Keratinocyte (primary cell): Measurements from ENCODE around the gene PARP14. TPM values are rescaled to one million over a fixed set of nuclear protein-coding genes. Genes with fewer than 3 reads are reported as not detected.

Experiments
- DNase-seq: peaks from one replicate; pipeline ENCODE4 v3.0.0-alpha.2; 2011; ENCODE audit warnings: low read depth, missing footprints, low spot score
- FAIRE-seq: peaks from 2 replicates; lab custom pipeline; 2011; peaks lifted over from hg19 to GRCh38; lab: Jason Lieb, UNC
- H2AFZ ChIP-seq: 2 replicates; pipeline ENCODE4 v1.6.0; 2012; ENCODE audit warnings: low read length, control low read depth, inconsistent platforms; ENCODE audit not compliant: control insufficient read depth
- H3K27ac ChIP-seq: 2 replicates; pipeline ENCODE4 v1.5.1; 2011; ENCODE audit warnings: low read length; ENCODE audit not compliant: control insufficient read depth, insufficient read depth
- H3K27me3 ChIP-seq: 3 replicates; pipeline ENCODE4 v1.6.0; 2011; ENCODE audit warnings: low read length; ENCODE audit not compliant: control insufficient read depth, insufficient read depth; ENCODE audit errors: extremely low read depth
- H3K36me3 ChIP-seq, 2 experiments: 2 replicates in 1 of 2; 3 replicates in 1 of 2; pipeline ENCODE4 v1.5.1; 2011; ENCODE audit warnings: low read length in 2 of 2, mild to moderate bottlenecking in 1 of 2; ENCODE audit not compliant: control insufficient read depth in 2 of 2, insufficient read depth in 2 of 2; ENCODE audit errors: extremely low read depth in 1 of 2
- H3K4me1 ChIP-seq: 3 replicates; pipeline ENCODE4 v1.5.1; 2011; ENCODE audit warnings: low read length; ENCODE audit not compliant: control insufficient read depth, insufficient read depth; ENCODE audit errors: extremely low read depth
- H3K4me2 ChIP-seq: 3 replicates; pipeline ENCODE4 v1.6.0; 2011; ENCODE audit warnings: low read depth, low read length; ENCODE audit not compliant: control insufficient read depth, insufficient read depth; ENCODE audit errors: extremely low read depth
- H3K4me3 ChIP-seq, 3 experiments: fragments of 200-600 bp in 1 of 3; sonication (generic) in 1 of 3; 2 replicates in 2 of 3; 3 replicates in 1 of 3; pipeline ENCODE4 v1.5.1; 2011 to 2016; ENCODE audit warnings: low read length in 3 of 3, mild to moderate bottlenecking in 3 of 3, control low read depth in 2 of 3, inconsistent platforms in 1 of 3, low read depth in 1 of 3, mixed read lengths in 1 of 3, mixed run types in 1 of 3, moderate library complexity in 1 of 3; ENCODE audit not compliant: control insufficient read depth in 2 of 3, insufficient read depth in 2 of 3; ENCODE audit errors: extremely low read depth in 1 of 3
- H3K79me2 ChIP-seq: 2 replicates; pipeline ENCODE4 v1.6.0; 2012; ENCODE audit warnings: low read length; ENCODE audit not compliant: control insufficient read depth, insufficient read depth
- H3K9ac ChIP-seq: 3 replicates; pipeline ENCODE4 v1.6.0; 2011; ENCODE audit warnings: low read length; ENCODE audit not compliant: control insufficient read depth, insufficient read depth; ENCODE audit errors: extremely low read depth
- H3K9me1 ChIP-seq: 3 replicates; pipeline ENCODE4 v1.6.0; 2011; ENCODE audit warnings: low read length; ENCODE audit not compliant: control insufficient read depth, insufficient read depth; ENCODE audit errors: extremely low read depth
- H3K9me3 ChIP-seq: 2 replicates; pipeline ENCODE4 v1.5.1; 2012; ENCODE audit warnings: low read depth, low read length; ENCODE audit not compliant: control insufficient read depth
- H4K20me1 ChIP-seq: 3 replicates; pipeline ENCODE4 v1.6.0; 2011; ENCODE audit warnings: low read length; ENCODE audit not compliant: control insufficient read depth, insufficient read depth; ENCODE audit errors: extremely low read depth
- EZH2 ChIP-seq: IDR thresholded peaks from one replicate; pipeline ENCODE4 v1.6.1; 2012; ENCODE audit warnings: inconsistent platforms, mild to moderate bottlenecking, low read length, moderate library complexity
- dilution Hi-C: fragments of 300-500 bp; cut with MboI; formaldehyde crosslinking; loops from one replicate; pipeline ENCODE4 v1.7.0; 2020; ENCODE audit warnings: low sequenced_read_pairs; ENCODE audit not compliant: extremely low pct_ligation_motif_present
- polyA minus RNA-seq, 3 experiments: library from RNA; depleted of rRNA, polyadenylated mRNA; stranded (reverse); fragments of >200 nt; gene quantifications; 1 replicate in 1 of 3; 2 replicates in 1 of 3; 3 replicates in 1 of 3; pipeline ENCODE4 v1.2.3, GENCODE V29; 2011
- polyA plus RNA-seq, 5 experiments: library from polyadenylated mRNA; depleted of rRNA in 3 of 5; stranded (reverse) in 3 of 5; stranded (forward) in 1 of 5; unstranded in 1 of 5; fragments of >200 nt; gene quantifications; 1 replicate in 1 of 5; 2 replicates in 3 of 5; 3 replicates in 1 of 5; pipeline versions ENCODE4 v1.2.1 to v1.2.3, GENCODE V29; 2011 to 2012; ENCODE audit warnings: missing spikeins in 2 of 5, low read depth in 1 of 5, low replicate concordance in 1 of 5
- TF ChIP-seq, protein P1 (sequence below), 3 experiments: IDR thresholded peaks in 1 of 3; conservative IDR thresholded peaks in 1 of 3; optimal IDR thresholded peaks in 1 of 3; 2 replicates in 2 of 3; 3 replicates in 1 of 3; pipeline versions ENCODE3 to v1.5.1; 2011; ENCODE audit warnings: low read length in 3 of 3, mild to moderate bottlenecking in 3 of 3, moderate library complexity in 2 of 3, control low read depth in 1 of 3, inconsistent platforms in 1 of 3; ENCODE audit not compliant: insufficient read depth in 2 of 3; ENCODE audit errors: extremely low read depth in 1 of 3

The PARP14 gene
- polyA plus RNA-seq (19.1 to 27.0 TPM (median 25.7 TPM) in 3 replicates), polyA minus RNA-seq (21.3 to 48.7 TPM (median 33.4 TPM) in 3 replicates)
- 6.5 TPM for polyA plus RNA-seq (2011; ENCODE audit: low read depth)
- polyA plus RNA-seq (2011; cell fraction: cytosol; rRNA removed): 9.0 and 14.9 TPM in 2 replicates
- polyA plus RNA-seq (2011; cell fraction: nucleus; rRNA removed): 28.0 and 31.8 TPM in 2 replicates
- 2.3 and 18.6 TPM in 2 replicates for polyA plus RNA-seq (2012; ENCODE audit: low replicate concordance)
- 18.0 TPM for polyA minus RNA-seq (2011; cell fraction: cytosol; rRNA and poly(A)+ RNA removed)
- polyA minus RNA-seq (2011; cell fraction: nucleus; rRNA and poly(A)+ RNA removed): 29.2 and 47.5 TPM in 2 replicates

GRCh38 chr3:122680475-122681283 lies at the start of gene PARP14:
PARP14 (plus strand) TSS chr3:122680839; CDS start chr3:122680884, 45 bp downstream.
- no peaks in the 10 kb centered on the region for H3K27me3 ChIP-seq
- peaks cover 25% of the 10 kb centered on the region for H3K4me1 ChIP-seq
- DNase-seq: no peak
- peak within 1 kb of the TSS; percentile 66 for H3K27ac ChIP-seq
- H2AFZ ChIP-seq: peak within 1 kb of the TSS; percentile 94
- H3K9ac ChIP-seq: peak within 1 kb of the TSS; percentile 89
- H3K9me1 ChIP-seq: no peaks in the 10 kb centered on the region
- dilution Hi-C loops: no loop called here
- H3K9me3 ChIP-seq: peaks cover 2% of the 10 kb centered on the region
- H3K4me2 ChIP-seq: peak within 1 kb of the TSS; percentile 94
- peaks cover 16% of the 10 kb centered on the region for H3K79me2 ChIP-seq
- peak within 1 kb of the TSS; percentile 61 to 92 (median 88) for H3K4me3 ChIP-seq
- TF ChIP-seq EZH2: no peak
- TF ChIP-seq, protein P1, sequence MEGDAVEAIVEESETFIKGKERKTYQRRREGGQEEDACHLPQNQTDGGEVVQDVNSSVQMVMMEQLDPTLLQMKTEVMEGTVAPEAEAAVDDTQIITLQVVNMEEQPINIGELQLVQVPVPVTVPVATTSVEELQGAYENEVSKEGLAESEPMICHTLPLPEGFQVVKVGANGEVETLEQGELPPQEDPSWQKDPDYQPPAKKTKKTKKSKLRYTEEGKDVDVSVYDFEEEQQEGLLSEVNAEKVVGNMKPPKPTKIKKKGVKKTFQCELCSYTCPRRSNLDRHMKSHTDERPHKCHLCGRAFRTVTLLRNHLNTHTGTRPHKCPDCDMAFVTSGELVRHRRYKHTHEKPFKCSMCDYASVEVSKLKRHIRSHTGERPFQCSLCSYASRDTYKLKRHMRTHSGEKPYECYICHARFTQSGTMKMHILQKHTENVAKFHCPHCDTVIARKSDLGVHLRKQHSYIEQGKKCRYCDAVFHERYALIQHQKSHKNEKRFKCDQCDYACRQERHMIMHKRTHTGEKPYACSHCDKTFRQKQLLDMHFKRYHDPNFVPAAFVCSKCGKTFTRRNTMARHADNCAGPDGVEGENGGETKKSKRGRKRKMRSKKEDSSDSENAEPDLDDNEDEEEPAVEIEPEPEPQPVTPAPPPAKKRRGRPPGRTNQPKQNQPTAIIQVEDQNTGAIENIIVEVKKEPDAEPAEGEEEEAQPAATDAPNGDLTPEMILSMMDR (optimal IDR thresholded peaks at IDR 0.05 in 1 of 3, IDR thresholded peaks at IDR 0.05 in 1 of 3, conservative IDR thresholded peaks at IDR 0.05 in 1 of 3; ENCODE audit: extremely low read depth in 1 of 3, insufficient read depth in 2 of 3, low read length in 3 of 3): peak in 2 of 3 experiments; percentile 2 to 10
- H4K20me1 ChIP-seq: no peaks in the 10 kb centered on the region
- no peak for FAIRE-seq
- no peaks in the 10 kb centered on the region for H3K36me3 ChIP-seq

DNA sequence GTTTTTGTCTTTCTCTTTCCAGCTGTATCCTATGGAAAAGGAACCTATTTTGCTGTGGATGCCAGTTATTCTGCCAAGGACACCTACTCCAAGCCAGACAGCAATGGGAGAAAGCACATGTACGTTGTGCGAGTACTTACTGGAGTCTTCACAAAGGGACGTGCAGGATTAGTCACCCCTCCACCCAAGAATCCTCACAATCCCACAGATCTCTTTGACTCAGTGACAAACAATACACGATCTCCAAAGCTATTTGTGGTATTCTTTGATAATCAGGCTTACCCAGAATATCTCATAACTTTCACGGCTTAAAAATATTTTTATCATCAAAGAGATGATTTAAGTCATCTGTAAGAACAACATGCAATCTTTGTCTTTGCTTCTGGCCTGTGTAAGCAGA lies 44.9 kb upstream of the PARP14 start:
- peak overlapping the region; percentile 42 for H3K27ac ChIP-seq
- H3K4me3 ChIP-seq: no peak overlapping the region
- TF ChIP-seq, protein P1 (optimal IDR thresholded peaks at IDR 0.05 in 1 of 3, IDR thresholded peaks at IDR 0.05 in 1 of 3, conservative IDR thresholded peaks at IDR 0.05 in 1 of 3; ENCODE audit: extremely low read depth in 1 of 3, insufficient read depth in 2 of 3, low read length in 3 of 3): no peak
- TF ChIP-seq EZH2: no peak
- H3K27me3 ChIP-seq: no peaks in the 10 kb centered on the region
- FAIRE-seq: peak; percentile 86
- peak overlapping the region; percentile 60 for H3K4me2 ChIP-seq
- H3K36me3 ChIP-seq: no peaks in the 10 kb centered on the region
- dilution Hi-C loops: no loop called here
- H2AFZ ChIP-seq: no peak overlapping the region
- H4K20me1 ChIP-seq: no peaks in the 10 kb centered on the region
- DNase-seq: peak; percentile 58
- no peaks in the 10 kb centered on the region for H3K9me1 ChIP-seq
- no peak overlapping the region for H3K9ac ChIP-seq
- H3K4me1 ChIP-seq: peaks cover 20% of the 10 kb centered on the region
- no peaks in the 10 kb centered on the region for H3K9me3 ChIP-seq
- H3K79me2 ChIP-seq: no peaks in the 10 kb centered on the region
